NCI-H1694 (cell line): Measurements from ENCODE around the gene SPOCD1.
"Not testable (repeated sequence)": the region's sequence is repeated elsewhere in the genome, so short reads cannot be mapped to it uniquely, and the experiment has no call there.

Source experiments
- DNase-seq: peaks from one replicate; lab custom pipeline; 2025; lab: John Stamatoyannopoulos, UW

SPOCD1 gene

DNA sequence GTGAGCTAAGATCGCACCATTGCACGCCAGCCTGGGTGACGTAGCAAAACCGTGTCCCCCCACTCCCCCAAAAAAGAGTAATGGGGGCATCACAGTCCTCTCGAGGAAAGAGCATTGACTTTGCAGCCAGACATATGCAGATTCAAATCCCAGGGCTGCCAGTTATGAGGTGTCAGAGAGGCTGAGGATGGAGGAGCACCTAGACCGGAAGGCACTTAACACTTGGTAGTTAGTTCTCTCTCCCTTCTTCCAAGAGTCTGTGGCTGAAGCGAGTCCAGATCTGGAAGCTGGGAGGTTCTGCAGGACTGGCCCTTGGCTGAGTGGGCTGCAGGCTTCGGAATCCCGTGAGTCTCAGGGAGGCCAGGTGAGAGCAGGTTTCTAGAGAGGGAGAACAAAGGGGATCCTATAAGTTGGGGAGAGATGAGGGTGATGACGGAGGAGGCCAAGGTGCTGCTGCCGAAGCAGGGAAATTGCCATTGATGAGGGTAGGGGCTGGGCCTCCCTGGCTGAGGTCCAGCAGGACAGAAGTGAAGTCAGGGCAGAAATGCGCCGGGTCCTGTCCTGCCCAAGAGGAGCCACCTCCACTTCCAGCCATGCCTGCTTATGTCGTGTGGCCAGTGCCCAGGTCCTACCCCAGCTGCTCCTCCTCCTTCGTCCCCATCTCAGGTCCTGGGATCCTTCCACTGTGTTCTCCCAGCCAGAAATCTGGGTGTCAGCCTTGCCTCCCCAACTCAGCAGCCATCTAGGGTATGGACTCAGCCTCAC is 13.3 kb upstream of the SPOCD1 start:
- no peak for DNase-seq

DNA sequence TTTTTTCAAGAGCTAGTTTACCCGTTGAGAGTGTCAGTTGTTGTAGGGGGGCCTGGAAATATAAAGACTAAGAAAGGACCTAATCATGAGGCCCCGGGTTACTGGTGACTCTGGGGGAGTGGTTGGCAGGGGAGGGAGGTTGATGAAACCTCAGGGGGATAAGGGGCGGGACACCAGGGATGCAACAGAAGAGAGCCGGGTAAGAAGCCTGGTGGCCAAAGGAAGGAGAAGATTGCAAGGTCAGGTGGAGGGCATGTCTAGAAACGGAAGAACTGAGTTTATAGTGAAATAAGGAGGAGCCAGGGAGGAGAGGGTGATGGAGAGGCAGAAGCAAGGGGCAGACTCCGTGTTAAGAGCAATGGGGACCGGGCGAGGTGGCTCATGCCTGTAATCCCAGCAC is 12.5 kb upstream of the SPOCD1 start:
- no peak for DNase-seq

DNA sequence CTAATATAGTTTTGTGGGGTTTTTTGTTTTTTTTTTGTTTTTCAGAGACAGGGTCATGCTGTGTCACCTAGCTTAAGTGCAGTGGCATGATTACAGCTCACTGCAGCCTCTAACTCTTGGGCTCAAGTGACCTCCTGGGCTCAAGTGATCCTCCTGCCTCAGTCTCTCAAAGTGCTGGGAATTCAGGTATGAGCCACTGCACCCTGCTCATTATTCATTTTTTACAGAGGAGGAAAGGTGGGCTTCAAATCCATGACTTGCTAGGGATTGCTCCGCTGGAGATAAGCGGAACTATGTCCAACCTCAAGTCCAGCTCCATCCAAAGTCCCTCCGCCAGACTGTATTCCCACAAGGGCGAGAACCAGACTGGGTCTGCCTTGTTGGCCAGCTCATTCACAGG is 8.0 kb upstream of the SPOCD1 start:
- DNase-seq: no peak

DNA sequence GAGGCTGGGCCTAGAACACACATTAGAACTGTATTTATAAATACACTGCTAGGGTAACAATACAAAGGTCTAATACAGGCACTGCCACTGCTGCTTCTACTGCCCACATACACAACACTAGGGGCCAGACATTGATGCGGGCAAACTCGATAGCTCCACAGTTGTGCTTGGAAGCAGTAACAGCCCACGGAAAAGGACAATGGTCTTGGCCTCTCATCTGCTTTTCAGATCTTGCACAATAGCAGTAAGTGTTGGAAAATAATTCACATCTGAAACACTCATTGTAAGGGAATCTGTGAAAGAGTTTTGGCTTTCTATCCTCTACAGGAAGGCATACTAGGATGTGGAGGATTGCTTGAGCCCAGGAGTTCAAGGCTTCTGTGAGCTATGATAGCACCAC is 6.9 kb upstream of the SPOCD1 start:
- DNase-seq: no peak

DNA sequence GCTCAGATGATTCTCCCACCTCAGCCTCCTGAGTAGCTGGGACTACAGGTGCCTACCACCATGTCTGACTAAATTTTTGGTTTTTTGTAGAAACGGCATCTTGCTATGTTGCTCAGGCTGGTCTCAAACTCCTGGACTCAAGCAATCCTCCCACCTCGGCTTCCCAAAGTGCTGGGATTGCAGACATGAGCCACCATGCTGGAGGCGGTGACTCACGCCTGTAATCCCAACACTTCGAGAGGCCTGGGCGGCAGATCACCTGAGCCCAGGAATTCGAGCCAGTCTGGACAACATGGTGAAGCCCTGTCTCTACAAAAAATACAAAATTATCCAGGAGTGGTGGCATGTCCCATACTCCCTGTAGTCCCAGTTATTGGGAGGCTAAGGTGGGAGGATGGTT is 4.4 kb upstream of the SPOCD1 start:
- DNase-seq: not testable (repeated sequence)

DNA sequence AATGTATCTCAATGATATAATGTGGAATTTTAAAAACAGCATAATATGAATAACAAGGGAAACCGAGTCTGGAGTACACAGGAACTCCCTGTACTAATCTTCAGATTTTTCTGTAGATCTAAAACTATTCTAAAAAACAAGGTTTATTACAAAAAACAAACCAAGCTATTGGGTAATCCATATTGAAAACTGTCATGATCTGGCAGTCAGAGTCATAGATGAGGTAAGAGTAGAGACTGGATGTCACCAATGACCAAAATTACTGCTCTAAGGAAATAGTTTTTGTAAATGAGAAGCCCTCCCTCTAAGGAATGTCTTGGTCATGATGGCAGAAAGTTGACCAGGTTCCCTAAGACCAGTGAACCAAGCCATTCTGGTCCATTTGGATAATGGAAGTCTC is 2.4 kb upstream of the SPOCD1 start:
- no peak for DNase-seq

DNA sequence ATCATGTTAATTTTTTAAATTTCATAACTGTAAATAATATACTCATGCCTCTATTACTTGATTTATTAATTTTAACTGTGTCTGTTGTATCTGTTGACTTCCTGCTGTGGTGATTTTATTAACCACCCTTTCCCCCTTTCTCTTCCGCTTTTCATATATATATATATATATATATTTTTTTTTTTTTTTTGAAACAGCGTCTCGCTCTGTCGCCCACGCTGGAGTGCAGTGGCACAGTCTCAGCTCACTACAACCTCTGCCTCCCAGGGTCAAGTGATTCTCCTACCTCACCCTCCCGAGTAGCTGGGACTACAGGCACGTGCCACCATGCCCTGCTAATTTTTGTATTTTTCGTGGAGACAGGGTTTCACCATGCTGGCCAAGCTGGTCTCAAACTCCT is 1.1 kb upstream of the SPOCD1 start:
- DNase-seq: not testable (repeated sequence)

DNA sequence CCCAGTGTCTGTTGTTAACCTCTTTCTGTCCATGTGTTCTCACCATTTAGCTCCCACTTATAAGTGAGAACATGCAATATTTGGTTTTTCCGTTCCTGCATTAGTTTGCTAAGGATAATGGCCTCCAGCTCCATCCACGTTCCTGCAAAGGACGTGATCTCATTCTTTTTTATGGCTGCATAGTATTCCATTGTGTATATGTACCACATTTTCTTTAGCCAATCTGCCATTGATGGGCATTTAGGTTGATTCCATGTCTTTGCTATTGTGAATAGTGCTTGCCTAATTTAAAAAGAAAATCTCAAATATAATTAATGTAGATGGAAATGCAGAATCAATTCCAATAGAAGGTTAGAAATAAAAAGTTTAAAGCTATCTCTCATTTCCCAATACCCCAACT is 679 bp upstream of the SPOCD1 start:
- DNase-seq: not testable (repeated sequence)

DNA sequence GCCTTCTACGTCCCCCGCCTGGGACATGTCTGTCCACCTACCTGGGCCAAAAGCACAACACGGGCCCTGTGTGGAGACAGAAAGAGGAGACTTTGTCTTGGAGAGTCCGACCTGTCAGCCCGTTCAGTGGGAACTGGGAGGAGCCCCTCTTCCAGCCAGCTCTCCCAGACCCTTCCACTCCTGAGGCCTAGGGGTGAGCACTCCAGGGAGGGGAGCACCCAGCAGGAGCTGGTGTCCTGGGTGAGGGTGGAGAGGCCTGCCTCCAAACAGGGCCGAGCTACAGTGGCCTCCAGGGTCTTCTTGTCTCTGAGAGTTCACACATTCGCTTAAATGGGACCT is 546 bp downstream of the SPOCD1 start:
- DNase-seq: no peak

DNA sequence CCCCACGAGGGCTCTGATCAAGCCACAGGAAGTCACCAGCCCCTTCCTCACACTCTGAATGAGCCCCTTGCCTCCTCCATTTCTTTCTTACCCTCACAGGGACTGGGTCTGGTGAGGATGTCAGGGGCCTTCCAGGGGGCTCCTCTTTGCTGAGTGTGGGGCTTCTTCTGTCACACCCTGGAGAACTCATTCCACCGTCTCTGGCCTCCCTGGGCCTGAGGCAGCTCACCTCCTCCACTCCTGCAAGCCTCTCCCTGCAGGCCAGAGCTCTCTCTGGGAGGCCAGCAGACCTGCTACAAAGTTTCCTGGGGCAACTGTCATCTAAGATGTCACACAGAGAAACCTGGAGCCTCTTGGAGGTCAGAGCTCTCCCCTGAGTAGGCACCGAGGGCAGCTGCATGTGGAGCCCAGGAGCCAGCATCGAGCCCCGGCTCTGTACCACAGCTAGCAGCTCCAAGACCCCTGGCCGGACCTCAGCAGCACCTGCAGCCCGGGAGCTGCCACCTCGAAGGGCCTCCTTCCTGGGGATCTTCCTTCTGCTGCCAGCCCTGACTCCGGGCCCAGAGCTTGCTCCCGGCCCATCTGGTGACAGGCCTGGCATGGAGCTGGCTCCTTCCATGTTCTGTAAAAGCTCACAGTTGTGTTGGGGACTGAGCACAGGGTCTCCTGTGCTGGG is 1.1 kb downstream of the SPOCD1 start:
- DNase-seq: no peak

DNA sequence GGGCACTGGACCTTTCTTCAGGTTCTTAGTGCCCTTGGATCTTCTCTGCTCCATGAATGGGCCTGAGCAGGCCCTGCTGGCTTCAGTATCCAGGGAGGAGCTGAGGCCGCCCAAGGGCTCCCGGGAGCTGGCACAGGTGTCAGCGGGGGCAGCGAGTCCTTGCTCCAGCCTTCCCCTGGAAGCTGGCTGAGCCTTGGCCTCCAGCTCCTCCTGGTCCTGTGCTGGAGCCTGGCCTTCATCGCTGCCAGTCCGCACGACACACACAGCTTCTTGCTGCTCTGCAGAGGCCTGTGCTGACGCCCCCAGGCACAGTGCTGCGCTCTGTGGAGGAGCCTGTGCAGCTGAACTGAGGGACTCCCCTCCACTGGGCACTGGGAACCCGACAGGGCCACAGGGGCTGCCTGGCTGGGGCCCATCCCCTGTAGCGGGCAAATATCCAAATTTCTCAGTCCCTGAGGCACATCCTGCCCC is 1.7 kb downstream of the SPOCD1 start:
- DNase-seq: no peak

DNA sequence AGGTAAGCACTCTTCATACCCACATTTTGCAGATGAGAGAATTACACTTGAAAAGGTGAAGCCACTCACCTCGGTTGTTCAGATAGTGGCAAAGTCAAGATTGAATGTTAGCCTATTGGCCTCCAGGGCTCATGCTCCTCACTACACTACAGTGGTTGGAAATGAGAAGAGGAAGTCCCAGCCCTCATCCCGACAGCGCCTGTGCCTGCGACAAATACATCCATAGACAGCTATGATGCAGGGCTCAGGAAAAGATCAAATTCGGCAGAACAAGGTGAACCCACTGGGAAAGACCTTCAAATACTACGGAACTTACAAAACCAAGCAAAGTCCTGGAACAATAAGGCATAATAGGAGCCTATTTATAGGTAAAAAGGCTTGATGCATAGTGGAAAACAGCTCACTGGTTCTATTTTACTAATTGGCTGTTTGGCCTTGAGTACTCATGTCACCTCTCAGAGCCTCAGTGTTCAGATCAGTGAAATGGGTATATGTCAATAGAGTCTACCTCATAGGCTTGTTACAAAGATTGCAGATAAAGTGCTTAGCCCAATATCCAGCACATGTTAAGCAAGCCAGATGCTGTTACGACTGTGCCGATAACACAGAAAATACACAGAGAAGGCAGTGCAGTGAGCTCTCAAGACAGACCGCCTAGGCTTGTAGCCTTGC is 3.5 kb downstream of the SPOCD1 start:
- DNase-seq: no peak

DNA sequence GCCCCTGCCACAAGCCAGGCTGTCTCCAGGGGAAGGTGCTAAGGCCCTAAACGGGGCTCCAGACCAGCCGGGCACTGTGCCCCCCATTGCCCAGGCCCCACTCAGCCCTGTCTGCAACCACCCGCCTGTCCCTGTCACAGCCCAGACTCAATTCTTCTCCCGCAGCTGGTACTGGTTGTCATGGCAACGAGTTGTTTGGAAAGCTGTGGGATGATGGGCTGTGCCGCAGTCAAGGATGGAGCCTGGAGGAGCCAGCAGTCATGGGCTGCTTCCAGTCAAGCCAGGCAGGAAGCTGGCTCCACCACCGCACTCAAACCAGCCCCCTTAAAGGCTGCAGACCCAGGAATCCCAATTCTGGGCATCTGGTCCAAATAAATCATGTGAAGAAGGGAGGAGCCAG is 4.2 kb downstream of the SPOCD1 start:
- DNase-seq: peak; percentile 68

DNA sequence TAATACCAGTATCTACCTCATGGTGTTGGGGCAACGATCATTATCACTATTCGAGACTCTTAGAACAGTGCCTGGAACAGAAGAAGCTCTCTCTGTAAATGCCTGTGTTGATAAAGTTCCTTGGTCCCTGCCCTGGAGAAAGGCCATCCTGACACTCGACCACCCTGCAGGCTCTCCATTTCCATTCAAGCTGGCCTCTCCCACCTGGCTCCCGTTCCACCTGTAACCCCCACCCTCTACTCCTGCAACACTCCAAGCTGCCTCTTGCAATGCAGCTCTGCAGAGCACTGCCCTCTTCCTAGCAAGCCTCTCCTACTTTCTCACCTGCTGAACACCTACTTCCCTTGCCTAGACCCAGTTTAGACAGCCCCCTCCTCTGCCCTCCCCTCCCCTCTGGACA is 6.1 kb downstream of the SPOCD1 start:
- DNase-seq: no peak

DNA sequence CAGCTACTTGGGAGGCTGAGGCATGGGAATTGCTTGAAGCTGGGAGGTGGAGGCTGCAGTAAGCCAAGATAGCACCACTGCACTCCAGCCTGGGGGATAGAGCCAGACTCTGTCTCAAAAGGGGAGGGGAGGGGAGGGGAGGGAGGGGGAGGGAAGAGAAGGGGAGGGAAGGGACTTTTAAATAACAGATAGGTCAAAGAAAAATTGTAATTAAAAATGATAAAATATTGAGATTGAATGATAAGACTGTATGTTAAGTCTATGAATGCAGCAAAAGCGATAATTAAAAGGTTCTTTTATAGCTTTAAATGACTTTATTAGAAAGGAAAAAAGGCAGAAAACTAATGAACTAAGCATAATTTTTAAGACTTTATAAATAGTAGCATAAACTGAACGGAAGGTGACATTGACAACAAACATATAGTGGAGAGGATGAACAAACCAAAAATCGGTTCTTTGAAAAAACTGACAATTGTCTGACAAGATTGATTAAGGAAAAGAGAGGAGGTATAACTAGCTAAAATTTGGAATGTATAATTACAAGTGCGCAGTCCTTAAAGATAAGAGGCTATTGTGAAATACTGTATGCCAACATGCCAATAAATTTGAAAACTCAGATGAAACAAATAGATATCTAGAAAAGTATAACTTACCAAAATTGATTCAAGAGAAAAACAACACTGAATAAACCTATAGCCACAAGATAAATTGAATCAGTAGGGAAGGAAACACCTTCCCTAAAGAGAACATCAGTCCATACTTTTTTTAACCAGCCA is 8.4 kb downstream of the SPOCD1 start:
- DNase-seq: no peak

DNA sequence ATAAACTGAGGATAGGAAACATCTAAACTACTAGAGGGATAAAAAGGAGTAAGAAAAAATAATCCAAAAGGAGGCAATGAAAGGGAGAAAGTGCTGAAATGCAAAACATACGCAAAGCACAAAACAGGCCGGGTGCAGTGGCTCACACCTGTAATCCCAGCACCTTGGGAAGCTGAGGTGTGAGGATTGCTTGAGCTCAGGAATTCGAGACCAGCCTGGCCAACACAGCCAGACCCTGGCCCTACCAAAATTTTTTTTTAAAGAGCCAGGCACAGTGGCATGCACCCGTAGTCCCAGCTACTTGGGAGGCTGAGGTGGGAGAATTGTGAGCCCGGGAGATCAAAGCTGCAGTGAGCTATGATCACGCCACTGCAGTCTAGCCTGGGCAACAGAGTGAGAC is 10.5 kb downstream of the SPOCD1 start:
- no peak for DNase-seq

DNA sequence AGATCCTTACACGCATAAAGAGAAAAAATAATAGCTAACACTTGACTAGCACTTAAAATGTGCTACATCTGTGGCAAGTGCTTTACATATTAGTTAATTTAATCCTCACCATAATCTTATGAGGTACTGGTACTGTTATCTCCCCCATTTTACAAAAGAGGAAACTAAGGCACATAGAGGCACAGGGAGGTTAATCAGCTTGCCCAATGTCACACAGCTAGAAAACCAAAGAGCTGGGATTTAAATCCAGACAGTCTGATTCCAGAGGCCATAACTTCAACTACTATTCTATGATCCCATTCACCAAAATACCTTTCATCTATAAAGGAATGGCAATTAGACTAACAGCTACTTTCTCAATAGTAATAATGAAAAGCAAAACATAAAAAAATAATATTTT is 11.7 kb downstream of the SPOCD1 start:
- DNase-seq: no peak

DNA sequence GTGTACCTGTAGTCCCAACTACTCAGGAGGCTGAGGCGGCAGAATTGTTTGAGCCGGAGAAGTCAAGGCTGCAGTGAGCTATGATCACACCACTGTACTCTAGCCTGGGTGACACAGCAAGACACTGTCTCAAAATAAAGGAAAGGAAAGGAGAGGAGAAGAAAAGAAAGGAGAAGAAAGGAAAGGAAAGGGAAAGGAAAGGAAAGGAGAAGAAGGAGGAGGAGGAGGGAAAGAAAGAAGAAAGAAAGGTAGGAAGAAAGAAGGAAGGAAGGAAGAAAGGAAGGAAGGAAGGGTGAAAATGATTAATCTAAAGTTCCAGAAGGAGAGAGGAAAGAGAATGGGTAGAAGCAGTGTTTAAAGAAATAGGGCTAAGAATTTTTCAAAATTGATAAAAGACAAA is 12.2 kb downstream of the SPOCD1 start:
- no peak for DNase-seq

DNA sequence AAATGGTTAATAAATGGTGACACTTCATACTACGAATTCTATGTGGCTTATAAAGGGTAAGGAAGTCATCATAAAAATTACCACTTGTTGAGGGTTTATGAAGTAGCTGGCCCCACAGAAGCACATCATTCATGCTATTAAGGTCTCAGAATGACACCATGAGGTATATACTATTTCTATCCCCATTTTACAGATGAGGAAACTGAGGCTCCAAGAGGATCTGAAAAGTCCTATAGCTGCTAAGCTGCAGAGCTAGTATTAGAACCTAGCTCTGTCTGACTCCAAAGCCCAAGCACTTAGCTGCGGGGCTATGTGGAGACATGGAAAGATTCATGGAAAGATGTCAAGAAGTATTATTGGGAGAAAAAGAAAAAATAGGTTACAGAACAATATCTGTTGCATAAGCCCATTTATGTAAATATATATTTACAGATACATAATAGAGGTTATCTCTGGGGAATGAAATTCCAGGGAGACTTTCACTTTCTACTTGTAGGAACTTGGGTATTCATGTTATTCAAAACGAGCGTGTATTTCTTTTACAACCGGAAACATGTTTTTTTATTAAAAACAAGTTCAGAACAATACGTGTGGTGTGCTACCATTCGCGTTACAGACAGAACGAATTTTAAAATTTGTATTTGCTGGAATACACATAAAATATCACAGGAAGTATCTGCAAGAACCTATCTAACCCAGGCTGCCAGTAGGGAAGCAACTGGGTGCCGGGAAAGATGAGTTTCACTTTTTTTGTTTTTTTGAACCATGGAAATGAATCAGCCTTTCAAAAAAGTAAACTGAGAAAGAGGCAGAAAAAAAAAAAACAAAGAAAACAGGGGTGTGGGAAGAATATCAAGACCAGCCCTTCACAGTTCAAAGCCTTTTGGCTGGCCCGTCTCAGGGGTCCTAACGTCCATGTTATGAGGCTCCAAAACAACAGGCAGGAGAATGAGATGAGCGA is 13.4 kb downstream of the SPOCD1 start:
- no peak for DNase-seq

DNA sequence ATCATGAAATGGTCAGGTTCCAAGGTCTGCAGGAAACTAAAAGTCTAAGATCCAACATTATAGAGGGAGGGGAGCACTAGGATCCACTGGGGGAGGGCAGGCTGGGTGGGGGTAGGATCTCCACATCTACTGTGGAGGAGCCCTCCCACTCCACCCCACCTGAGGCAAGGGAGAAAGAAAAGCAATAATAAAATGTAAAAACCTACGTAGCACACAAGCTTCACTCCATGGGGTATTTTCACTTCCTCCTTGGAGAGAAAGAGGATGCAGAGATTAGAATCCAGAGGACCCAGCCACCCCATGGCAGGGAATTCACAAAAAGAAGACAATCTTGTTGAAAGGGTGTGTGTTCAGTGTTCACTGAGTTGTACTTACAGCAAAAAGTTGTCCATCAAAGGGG is 14.4 kb downstream of the SPOCD1 start:
- DNase-seq: no peak

DNA sequence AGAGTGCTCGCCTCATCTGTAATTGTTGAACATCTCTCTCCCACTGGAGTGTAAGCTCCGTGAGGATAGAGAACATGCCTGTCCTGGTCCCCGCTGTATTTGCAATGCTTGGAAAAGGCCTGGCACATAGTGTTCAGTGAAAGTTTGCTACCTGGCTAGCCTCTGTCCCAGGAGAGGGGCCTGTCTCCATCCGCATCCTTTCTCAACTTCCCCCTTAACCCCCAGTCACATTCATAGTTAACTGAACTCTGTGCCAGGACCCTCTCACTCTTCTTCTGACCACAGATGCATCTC is 15.2 kb downstream of the SPOCD1 start:
- DNase-seq: no peak
